ENCODE measurements around the gene AP2A2.
"Not testable (repeated sequence)": the region's sequence is repeated elsewhere in the genome, so short reads cannot be mapped to it uniquely, and the experiment has no call there.

Gene AP2A2

GRCh38 chr11:975376-975775, 49.7 kb downstream of the AP2A2 start:
- DNase-seq (ENCODE audit: low spot score), result not testable (repeated sequence)

- DNase-seq (ENCODE audit: low spot score), result no peak
Observed at GRCh38 chr11:975827-976226, 50.2 kb downstream of the AP2A2 start.

- DNase-seq (ENCODE audit: low spot score), result peak; percentile 90
Observed at GRCh38 chr11:976431-977160, 50.9 kb downstream of the AP2A2 start.

- no peak for DNase-seq (ENCODE audit: low spot score)
Observed at GRCh38 chr11:977830-978720, 52.4 kb downstream of the AP2A2 start.

- DNase-seq (ENCODE audit: low spot score), result no peak
Observed at GRCh38 chr11:978781-979180, 53.1 kb downstream of the AP2A2 start.

- no peak for DNase-seq (ENCODE audit: low spot score)
Observed at GRCh38 chr11:980438-981357, 55.0 kb downstream of the AP2A2 start.

- DNase-seq (ENCODE audit: low spot score), result no peak
Observed at GRCh38 chr11:981764-982163, 56.1 kb downstream of the AP2A2 start.

GRCh38 chr11:984546-984945, 58.9 kb downstream of the AP2A2 start:
- DNase-seq (ENCODE audit: low spot score), result no peak

- DNase-seq (ENCODE audit: low spot score), result no peak
Observed at GRCh38 chr11:985406-985805, 59.7 kb downstream of the AP2A2 start.

- no peak for DNase-seq (ENCODE audit: low spot score)
Observed at GRCh38 chr11:985848-986247, 60.2 kb downstream of the AP2A2 start.

- no peak for DNase-seq (ENCODE audit: low spot score)
Observed at GRCh38 chr11:986270-986951, 60.7 kb downstream of the AP2A2 start.

- no peak for DNase-seq (ENCODE audit: low spot score)
Observed at GRCh38 chr11:986952-987305, 61.3 kb downstream of the AP2A2 start.

GRCh38 chr11:987671-988070, 62.0 kb downstream of the AP2A2 start:
- DNase-seq (ENCODE audit: low spot score), result no peak

- DNase-seq (ENCODE audit: low spot score), result no peak
Observed at GRCh38 chr11:990101-990500, 64.4 kb downstream of the AP2A2 start.

- DNase-seq (ENCODE audit: low spot score), result no peak
Observed at GRCh38 chr11:991034-991433, 65.4 kb downstream of the AP2A2 start.

GRCh38 chr11:991711-992307, 66.1 kb downstream of the AP2A2 start:
- no peak for DNase-seq (ENCODE audit: low spot score)

- no peak for DNase-seq (ENCODE audit: low spot score)
Observed at GRCh38 chr11:992577-992976, 66.9 kb downstream of the AP2A2 start.

GRCh38 chr11:993632-994167, 68.0 kb downstream of the AP2A2 start:
- no peak for DNase-seq (ENCODE audit: low spot score)

- DNase-seq (ENCODE audit: low spot score), result no peak
Observed at GRCh38 chr11:995044-995751, 69.5 kb downstream of the AP2A2 start.

- no peak for DNase-seq (ENCODE audit: low spot score)
Observed at GRCh38 chr11:995752-996420, 70.2 kb downstream of the AP2A2 start.

All from pons (tissue), 1 donor.